Activated CD4-positive, alpha-beta T cell treated with anti-CD3 and anti-CD28 coated beads, Interleukin-2, amount 50 U/mL, for 16 hours (primary cell): Measurements from ENCODE around the gene GABBR2.
"Not testable (repeated sequence)": the region's sequence is repeated elsewhere in the genome, so short reads cannot be mapped to it uniquely, and the experiment has no call there.

Experiments used
- DNase-seq: peaks from one replicate; pipeline ENCODE4 v3.0.0-alpha.2; 2020

Gene GABBR2

GRCh38 chr9:98310752-98311392 lies 397.9 kb downstream of the GABBR2 start:
- DNase-seq, result no peak

GRCh38 chr9:98306384-98307145 lies 402.2 kb downstream of the GABBR2 start:
- DNase-seq, result no peak

DNA sequence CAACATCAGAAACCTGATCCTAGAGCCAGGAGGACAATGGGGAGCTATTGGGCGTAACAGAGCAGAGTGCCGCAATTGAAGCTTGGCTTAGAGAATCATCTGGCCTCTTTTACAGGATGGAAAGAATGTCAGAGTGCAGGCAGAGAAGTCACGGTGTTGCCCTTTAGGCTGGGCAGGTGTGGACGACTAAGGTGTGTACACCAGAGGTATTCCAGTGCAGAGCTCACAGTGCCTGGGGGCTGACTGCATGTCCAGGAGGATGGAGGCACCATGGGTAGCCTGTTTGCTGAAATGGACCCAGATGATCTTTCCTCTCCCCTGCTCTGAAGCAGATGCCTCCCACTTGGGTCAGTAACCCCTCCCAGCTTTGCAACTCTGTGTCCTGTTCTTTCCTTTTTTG lies 404.4 kb downstream of the GABBR2 start:
- no peak for DNase-seq

- no peak for DNase-seq
These were observed 405.1 kb downstream of the GABBR2 start for GRCh38 chr9:98303633-98304125.

- DNase-seq, result no peak
These were observed 405.6 kb downstream of the GABBR2 start for GRCh38 chr9:98302938-98303632.

GRCh38 chr9:98302150-98302549 lies 406.6 kb downstream of the GABBR2 start:
- no peak for DNase-seq

DNA sequence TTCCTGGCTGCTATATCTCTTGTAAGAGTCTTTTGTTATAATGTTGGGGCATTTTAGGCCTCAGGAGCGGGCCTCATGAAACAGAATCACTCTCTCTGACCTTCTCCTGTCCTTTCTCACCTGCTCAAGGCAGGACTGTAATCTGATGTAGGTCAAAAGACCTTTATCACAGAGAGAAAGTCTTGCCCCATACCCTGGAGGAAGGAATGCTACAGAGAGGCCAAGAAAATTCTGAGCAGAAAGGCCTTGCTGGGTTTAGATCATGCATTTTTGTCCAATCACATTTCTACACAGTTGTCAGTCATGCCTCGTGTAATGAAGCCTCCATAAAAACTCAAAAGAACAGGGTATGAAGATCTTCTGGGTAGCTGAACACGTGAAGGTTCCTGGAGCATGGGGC lies 408.1 kb downstream of the GABBR2 start:
- no peak for DNase-seq

DNA sequence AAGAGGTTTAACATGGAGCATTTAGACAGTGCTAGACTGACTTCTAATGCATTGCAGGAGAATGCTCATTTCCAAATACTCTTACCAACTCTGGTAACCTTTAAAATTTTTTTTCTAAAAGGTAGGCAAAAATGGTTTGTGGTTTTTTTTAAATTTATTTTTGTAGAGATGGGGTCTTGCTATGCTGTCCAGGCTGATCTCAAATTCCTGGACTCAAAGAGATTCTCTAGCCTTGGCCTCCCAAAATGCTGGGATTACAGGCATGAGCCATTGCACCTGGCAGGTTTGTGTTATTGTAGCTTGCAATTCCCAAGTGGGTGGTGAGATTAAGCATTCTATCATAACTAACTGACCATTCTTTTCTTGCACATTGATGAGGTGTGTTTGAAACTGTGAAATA lies 410.3 kb downstream of the GABBR2 start:
- no peak for DNase-seq

GRCh38 chr9:98295824-98296223 lies 412.9 kb downstream of the GABBR2 start:
- DNase-seq, result no peak

- DNase-seq, result no peak
These were observed 416.9 kb downstream of the GABBR2 start for GRCh38 chr9:98291820-98292219.

GRCh38 chr9:98290411-98290810 lies 418.3 kb downstream of the GABBR2 start:
- no peak for DNase-seq

- no peak for DNase-seq
These were observed 419.0 kb downstream of the GABBR2 start for GRCh38 chr9:98289614-98290201.

GRCh38 chr9:98288881-98289280 lies 419.9 kb downstream of the GABBR2 start:
- no peak for DNase-seq

DNA sequence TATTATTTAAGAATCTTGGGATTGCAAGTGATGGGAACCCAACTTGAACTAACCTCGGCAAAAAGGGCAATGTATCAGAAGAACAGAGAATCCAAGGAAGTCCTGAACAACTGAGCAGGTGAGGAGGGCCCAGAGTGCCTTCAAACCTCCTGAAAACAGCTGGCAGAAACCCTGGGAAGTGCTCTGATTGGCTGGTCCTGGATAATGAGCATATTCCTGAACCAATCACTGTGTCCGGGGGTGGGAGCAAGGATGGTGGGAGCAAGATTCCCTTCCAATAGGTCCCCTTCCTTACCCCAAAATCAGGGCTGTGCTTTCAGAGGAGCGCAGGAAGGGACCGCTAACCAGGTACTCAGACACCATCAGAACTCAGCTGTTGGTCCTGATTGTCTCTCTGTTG lies 421.4 kb downstream of the GABBR2 start:
- DNase-seq, result no peak

DNA sequence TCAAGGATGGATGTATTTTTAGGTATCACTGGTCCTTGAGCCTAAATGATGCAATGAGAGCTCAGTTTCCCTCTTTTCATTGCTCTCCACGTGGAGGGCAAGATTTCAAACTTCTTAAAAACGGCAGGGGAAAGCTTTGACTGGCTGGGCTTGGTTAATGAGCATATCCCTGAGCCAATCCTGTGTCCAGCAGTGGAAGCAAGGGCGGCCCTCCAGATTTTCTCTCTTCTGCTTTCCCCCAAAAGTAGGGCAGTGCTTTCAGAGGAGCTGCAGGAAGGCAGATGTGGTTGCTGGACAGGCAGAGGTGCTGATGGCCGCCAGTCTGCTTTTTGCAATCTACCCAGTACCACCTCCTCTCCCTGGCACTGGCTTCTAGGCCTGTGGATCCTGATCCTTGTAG lies 423.3 kb downstream of the GABBR2 start:
- no peak for DNase-seq

DNA sequence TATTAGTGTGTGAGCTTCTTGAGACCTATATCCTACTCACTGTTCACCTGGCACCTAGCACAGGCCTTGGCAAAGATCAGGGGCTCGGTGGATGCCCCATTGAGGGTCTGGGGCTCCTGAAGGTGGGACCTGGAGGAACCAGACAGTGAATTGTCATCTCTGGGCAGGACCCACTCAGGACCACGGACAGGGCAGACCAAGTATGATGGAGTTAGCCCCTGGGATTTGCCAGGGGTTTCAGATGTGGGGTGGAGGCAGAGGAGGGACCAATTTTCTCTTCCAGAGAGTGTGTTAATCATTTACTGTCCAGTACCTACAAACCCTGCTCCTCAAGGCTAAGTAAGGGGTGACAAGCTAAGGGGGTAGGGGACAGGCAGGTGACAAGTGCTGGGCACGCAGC lies 424.0 kb downstream of the GABBR2 start:
- no peak for DNase-seq

- DNase-seq, result not testable (repeated sequence)
These were observed 425.6 kb downstream of the GABBR2 start for GRCh38 chr9:98283143-98283542.

DNA sequence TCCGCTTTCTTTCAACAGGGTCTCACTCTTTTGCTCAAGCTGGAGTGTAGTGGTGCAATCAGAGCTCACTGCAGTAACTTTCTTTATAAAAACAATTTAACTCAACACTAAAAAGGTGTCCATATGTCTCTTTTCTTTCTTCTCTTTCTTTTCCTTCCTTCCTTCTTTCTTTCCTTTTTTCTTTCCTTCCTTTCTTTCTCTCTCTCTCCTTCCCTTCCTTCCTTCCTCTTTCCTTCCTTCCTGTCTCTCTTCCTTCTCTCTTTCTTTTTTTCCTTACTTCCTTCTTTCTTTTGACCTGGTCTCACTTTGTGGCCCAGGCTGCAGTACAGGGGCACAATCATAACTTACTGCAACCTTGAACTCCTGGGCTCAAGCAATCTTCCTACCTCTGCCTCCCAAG lies 427.5 kb downstream of the GABBR2 start:
- no peak for DNase-seq

- DNase-seq, result no peak
These were observed 428.2 kb downstream of the GABBR2 start for GRCh38 chr9:98280574-98280973.

DNA sequence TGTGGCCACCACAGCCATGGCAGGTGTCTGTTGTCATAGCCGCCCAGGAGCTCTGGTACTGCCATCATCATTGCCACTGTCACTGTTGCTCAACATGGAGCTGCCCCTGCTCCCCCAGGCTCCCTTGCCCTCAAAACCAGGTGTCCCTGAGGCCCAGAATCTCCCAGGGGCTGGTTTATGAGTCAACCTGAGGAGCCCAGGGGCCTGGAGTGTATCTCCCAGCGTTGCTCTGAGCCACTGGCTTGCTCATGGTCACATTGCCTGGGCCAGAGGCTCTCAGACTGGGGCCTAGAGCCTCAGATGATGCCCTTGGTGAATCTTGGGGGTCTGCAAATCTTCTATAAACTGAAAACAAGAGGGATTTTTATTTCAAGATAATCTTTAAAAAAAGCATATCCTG lies 428.6 kb downstream of the GABBR2 start:
- DNase-seq, result no peak

- DNase-seq, result no peak
These were observed 431.7 kb downstream of the GABBR2 start for GRCh38 chr9:98276907-98277469.

DNA sequence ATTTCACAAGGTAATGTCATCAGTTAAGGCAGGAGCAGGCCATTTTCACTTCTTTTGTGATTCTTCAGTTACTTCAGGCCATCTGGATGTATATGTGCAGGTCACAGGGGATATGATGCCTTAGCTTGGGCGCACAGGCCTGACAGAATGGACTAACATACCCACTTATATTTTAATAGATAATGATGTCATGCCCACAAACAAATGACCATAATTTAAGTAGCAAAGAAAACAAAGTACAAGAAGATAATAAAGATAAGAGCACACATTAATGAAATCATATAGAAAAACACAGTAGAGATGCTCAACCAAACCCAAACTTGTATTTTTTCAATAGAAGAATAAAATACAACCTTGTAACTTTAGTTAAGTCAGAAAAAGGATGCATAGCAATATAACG lies 433.6 kb downstream of the GABBR2 start:
- DNase-seq, result no peak

GRCh38 chr9:98272083-98272482 lies 436.7 kb downstream of the GABBR2 start:
- DNase-seq, result no peak
